Measurements from ENCODE around the gene FCGR2B.
"Not testable (repeated sequence)": the region's sequence is repeated elsewhere in the genome, so short reads cannot be mapped to it uniquely, and the experiment has no call there.

FCGR2B gene

DNA sequence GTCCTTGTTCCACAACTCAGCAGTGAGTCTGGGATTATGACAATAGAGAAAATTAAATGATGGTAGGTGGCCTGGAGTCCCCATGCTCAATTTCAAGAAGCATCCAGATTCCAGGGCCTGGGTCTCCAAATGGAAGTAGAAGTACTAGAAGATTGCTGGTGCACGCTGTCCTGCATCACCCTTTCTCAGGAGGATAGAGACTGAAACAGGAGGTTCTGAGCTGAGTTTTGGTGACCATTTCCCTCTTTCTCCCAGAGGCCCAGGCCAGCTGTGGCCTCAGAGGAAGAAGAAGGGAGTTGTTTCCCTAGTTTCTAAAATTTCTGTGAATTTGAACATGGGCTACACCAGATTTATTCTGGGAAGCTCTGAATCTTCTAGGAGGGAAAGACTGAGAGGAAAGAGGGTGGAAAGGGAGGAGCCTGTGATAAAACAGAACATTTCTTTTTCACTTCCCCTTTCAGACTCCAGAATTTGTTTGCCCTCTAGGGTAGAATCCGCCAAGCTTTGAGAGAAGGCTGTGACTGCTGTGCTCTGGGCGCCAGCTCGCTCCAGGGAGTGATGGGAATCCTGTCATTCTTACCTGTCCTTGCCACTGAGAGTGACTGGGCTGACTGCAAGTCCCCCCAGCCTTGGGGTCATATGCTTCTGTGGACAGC lies at the start of gene FCGR2B:
Gene FCGR2B, plus strand, starts transcription at position 460 of the 656 bp plus-strand sequence. Its CDS starts 99 bp downstream, at position 559.
- H3K36me3 ChIP-seq (replicated peaks); DNase-seq (ENCODE audit: low spot score in 2 of 2); H3K4me1 ChIP-seq; in situ Hi-C loops (cut with MboI; ENCODE audit: low sequenced_read_pairs); H3K27me3 ChIP-seq (ENCODE audit: low read depth); H3K4me3 ChIP-seq; H3K9me3 ChIP-seq: not testable (repeated sequence)

- H3K27me3 ChIP-seq (ENCODE audit: low read depth); DNase-seq (ENCODE audit: low spot score in 2 of 2); H3K4me1 ChIP-seq; H3K9me3 ChIP-seq; in situ Hi-C loops (cut with MboI; ENCODE audit: low sequenced_read_pairs); H3K36me3 ChIP-seq (replicated peaks); H3K4me3 ChIP-seq: not testable (repeated sequence)
Observed at GRCh38 chr1:161616417-161616816, 46.5 kb upstream of the FCGR2B start.

DNA sequence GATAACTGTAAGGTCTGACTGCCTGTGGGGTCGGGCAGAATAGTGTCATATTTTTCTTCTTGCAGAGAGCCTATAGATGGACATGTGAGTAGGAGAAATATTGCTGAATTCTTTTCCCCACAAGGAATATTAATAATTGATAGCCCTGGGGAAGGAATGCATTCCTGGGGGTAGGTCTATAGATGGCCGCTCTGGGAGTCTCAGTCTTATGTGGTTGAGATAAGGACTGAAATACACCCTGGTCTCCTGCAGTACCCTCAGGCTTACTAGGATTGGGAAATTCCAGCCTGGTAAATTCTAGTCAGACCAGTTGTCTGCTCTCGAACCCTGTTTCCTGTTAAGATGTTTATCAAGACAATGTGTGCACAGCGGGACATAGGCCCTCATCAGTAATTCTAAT lies 44.4 kb upstream of the FCGR2B start:
- H3K4me3 ChIP-seq; H3K36me3 ChIP-seq (replicated peaks); in situ Hi-C loops (cut with MboI; ENCODE audit: low sequenced_read_pairs); DNase-seq (ENCODE audit: low spot score in 2 of 2); H3K9me3 ChIP-seq; H3K27me3 ChIP-seq (ENCODE audit: low read depth); H3K4me1 ChIP-seq: not testable (repeated sequence)

- in situ Hi-C loops (cut with MboI; ENCODE audit: low sequenced_read_pairs); H3K4me1 ChIP-seq; H3K36me3 ChIP-seq (replicated peaks); H3K27me3 ChIP-seq (ENCODE audit: low read depth); DNase-seq (ENCODE audit: low spot score in 2 of 2); H3K9me3 ChIP-seq; H3K4me3 ChIP-seq: not testable (repeated sequence)
Observed at GRCh38 chr1:161620399-161620798, 42.5 kb upstream of the FCGR2B start.

DNA sequence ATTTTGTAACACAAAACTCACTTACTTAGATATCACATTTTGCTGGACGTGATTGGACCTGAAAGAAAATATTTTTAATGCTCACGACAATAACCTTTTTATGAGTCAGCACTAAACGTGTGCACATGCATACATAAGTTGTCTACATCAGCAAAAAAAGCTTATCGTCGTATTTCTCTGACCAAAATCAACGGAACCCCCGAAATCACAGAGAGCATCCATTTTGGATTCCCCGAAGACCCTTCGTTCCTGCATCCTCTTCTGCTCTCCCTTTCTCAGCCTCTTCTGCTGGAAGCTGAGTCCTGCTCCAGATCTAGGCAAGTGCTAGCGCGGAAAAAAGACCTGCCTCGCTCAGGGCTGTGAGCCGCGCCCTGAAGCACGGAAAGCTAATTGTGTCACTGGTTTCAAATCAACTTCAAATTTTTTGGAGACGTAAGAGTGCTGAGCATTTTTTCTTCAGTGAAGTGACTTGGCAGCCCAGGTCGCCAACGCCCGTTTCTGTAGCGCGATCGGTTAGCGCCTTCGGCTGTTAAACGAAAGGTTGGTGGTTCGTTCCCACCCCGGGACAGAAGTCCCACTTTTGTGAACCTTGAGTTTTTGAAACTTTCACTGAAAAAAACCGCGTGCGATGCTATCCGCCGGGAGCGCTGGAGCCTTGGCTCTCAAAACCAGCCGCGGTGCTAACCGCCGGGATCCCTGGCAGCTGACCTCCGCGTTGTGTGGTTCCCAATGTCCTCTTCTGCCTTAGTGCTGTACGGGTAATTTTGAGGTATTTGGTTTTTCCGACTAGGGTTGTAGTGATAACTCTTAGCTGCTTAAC lies 41.6 kb upstream of the FCGR2B start:
- H3K4me1 ChIP-seq; H3K9me3 ChIP-seq; in situ Hi-C loops (cut with MboI; ENCODE audit: low sequenced_read_pairs); H3K36me3 ChIP-seq (replicated peaks); H3K27me3 ChIP-seq (ENCODE audit: low read depth): not testable (repeated sequence)
- DNase-seq (ENCODE audit: low spot score in 2 of 2) = peak; percentile 78 to 86
- peak overlapping the region; percentile 39 for H3K4me3 ChIP-seq

GRCh38 chr1:161622054-161622453 lies 40.9 kb upstream of the FCGR2B start:
- H3K9me3 ChIP-seq; H3K27me3 ChIP-seq (ENCODE audit: low read depth); H3K4me3 ChIP-seq; in situ Hi-C loops (cut with MboI; ENCODE audit: low sequenced_read_pairs); DNase-seq (ENCODE audit: low spot score in 2 of 2); H3K36me3 ChIP-seq (replicated peaks); H3K4me1 ChIP-seq: not testable (repeated sequence)

DNA sequence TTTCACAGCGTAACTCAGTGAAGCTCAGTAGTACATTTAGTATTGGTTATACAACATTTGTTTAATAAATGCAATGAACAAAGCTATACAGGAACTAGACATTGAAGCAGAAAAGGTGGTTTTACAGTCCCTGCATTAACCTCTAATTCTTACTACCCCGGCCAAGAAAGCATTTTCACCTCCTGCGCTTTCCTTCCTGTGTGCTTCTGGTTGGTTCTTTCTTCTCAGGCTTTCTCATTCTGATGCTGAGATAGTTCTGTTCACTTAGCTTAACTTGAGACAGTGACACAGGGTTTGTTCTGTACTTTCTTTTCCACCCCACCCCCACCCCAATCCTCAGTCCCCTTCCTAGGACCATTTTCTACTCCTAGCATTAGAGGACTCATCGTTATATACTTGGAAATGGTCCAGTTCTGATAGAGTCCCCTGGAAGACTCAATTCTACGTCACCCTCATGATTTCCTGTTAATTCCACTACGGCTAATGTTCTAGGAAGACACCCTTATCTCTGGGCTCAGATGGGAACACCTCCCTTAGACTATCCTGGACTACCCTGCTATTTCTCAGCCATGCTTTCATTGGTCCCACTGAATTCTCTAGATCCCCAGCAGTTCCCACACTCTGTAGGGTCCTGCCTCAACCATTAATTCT lies 39.4 kb upstream of the FCGR2B start:
- H3K9me3 ChIP-seq; H3K4me3 ChIP-seq; H3K4me1 ChIP-seq; H3K27me3 ChIP-seq (ENCODE audit: low read depth); H3K36me3 ChIP-seq (replicated peaks); DNase-seq (ENCODE audit: low spot score in 2 of 2); in situ Hi-C loops (cut with MboI; ENCODE audit: low sequenced_read_pairs): not testable (repeated sequence)

- H3K4me1 ChIP-seq; DNase-seq (ENCODE audit: low spot score in 2 of 2); in situ Hi-C loops (cut with MboI; ENCODE audit: low sequenced_read_pairs); H3K9me3 ChIP-seq; H3K4me3 ChIP-seq; H3K36me3 ChIP-seq (replicated peaks); H3K27me3 ChIP-seq (ENCODE audit: low read depth): not testable (repeated sequence)
Observed at GRCh38 chr1:161624605-161625004, 38.3 kb upstream of the FCGR2B start.

DNA sequence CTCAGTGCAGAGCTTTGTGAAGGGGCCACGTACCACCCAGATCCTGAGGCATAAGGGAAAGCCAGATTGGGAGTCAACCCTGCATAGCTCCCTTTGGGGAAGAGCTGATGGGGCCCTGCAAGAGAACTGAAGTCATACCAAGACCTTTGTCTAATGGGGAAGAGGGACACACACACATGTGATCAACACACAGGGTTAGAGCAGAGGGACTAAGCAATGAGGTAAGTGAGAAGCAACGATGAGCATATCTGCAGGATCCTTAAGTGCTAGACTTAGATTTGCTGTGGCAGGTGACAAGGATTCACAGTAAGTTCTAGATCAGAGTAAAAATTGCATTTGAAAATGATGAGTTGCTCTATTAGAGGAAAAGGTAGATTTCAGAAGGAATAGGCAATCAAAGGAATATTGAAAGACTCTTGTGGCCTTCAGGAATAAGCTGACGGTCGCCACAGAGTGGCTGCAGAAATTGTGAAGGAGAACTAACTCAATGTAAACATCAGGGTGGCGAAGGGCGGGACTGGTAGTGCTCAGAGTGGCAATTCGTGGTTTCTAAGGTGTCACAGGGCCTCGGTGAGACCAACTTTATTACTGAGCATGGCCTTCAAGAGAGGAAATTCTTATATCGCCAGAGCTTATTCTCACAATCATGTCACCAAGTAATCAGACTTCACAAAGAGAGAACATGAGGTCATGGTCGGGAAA lies 36.3 kb upstream of the FCGR2B start:
- in situ Hi-C loops (cut with MboI; ENCODE audit: low sequenced_read_pairs); H3K36me3 ChIP-seq (replicated peaks); DNase-seq (ENCODE audit: low spot score in 2 of 2); H3K4me1 ChIP-seq; H3K9me3 ChIP-seq; H3K27me3 ChIP-seq (ENCODE audit: low read depth); H3K4me3 ChIP-seq: not testable (repeated sequence)

GRCh38 chr1:161630128-161630742 lies 32.7 kb upstream of the FCGR2B start:
- H3K27me3 ChIP-seq (ENCODE audit: low read depth); H3K9me3 ChIP-seq; in situ Hi-C loops (cut with MboI; ENCODE audit: low sequenced_read_pairs); H3K36me3 ChIP-seq (replicated peaks); DNase-seq (ENCODE audit: low spot score in 2 of 2); H3K4me1 ChIP-seq; H3K4me3 ChIP-seq: not testable (repeated sequence)

DNA sequence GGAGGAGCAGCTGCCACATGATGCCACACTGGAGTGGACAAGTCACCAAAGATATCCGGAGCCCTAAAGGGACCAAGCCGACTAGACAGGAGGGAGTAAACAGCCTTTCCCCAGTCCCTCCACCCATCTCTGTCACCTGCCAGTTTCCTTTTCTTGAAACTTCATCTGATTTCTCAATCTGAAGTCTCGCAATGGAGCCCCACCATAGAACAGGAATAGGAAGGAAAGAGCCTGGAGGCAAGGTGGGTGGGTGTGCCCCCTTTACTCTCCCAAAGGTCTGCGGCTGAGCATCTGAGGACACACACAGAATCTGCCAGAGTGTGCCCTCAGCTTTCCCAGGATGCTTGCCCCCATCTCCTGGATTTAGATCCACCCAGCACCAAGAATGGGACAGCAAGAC lies 31.9 kb upstream of the FCGR2B start, which contains the start of gene FCGR3B:
Gene FCGR3B, minus strand, starts transcription at position 101 of the 400 bp plus-strand sequence. Its CDS starts 82 bp downstream, at position 19.
- Histone ChIP-seq H3K4me1 (no peaks in the 10 kb centered on the region), H3K4me3 (no peak within 1 kb of the TSS), H3K9me3 (no peaks in the 10 kb centered on the region), H3K27me3 (ENCODE audit: low read depth) (no peaks in the 10 kb centered on the region), H3K36me3 (replicated peaks) (no peaks in the 10 kb centered on the region)
- in situ Hi-C loops (cut with MboI; ENCODE audit: low sequenced_read_pairs) = no loop called here
- no peak for DNase-seq (ENCODE audit: low spot score in 2 of 2)

DNA sequence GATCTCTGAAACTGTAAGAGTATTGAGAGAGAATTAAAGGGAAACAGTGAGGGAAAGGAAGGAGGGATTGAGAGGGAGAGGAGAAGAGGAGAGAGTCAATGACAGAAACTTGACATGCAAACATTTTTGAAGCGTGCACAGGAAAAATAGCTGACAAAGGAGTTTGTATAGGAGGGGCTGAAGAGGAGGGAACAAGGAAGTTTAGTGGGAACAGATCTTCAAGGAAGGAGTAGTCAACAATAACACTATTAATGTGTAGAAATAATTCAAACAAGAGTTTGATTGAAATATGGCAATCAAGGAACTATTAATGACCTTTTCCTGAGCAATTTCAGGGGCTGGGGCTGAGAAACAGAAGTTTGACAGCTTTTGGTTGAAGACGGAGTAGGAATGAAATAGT lies 27.9 kb upstream of the FCGR2B start:
- H3K4me3 ChIP-seq; in situ Hi-C loops (cut with MboI; ENCODE audit: low sequenced_read_pairs); H3K36me3 ChIP-seq (replicated peaks); H3K4me1 ChIP-seq; H3K27me3 ChIP-seq (ENCODE audit: low read depth); H3K9me3 ChIP-seq; DNase-seq (ENCODE audit: low spot score in 2 of 2): not testable (repeated sequence)

- in situ Hi-C loops (cut with MboI; ENCODE audit: low sequenced_read_pairs); H3K9me3 ChIP-seq; H3K4me3 ChIP-seq; DNase-seq (ENCODE audit: low spot score in 2 of 2); H3K27me3 ChIP-seq (ENCODE audit: low read depth); H3K4me1 ChIP-seq; H3K36me3 ChIP-seq (replicated peaks): not testable (repeated sequence)
Observed at GRCh38 chr1:161636189-161636782, 26.7 kb upstream of the FCGR2B start.
